Measurements from ENCODE around the gene OBSCN.

DNA sequence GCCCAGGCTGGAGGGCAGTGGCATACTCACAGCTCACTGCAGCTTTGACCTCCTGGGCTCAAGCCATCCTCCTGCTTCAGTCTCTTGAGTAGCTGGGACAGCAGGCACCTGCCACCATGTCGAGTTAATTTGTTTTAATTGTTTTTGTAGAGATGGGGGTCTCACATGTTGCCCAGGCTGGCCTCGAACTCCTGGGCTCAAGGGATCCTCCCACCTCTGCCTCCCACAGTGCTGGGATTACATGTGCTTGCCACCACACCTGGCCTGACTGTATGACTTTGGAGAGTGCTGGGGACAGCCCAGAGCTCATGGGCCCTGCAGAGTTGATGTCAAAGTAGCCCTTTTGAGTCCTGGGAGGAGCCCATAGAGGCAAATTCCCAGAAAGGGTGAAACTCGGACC, 1.8 kb downstream of the OBSCN start:
- TF ChIP-seq PHF5A (CRISPR knock-in tag; IDR thresholded peaks at IDR 0.05; ENCODE audit: low read depth, unreplicated experiment) (no peak), POLR2A (IDR thresholded peaks at IDR 0.05; ENCODE audit: insufficient read depth in 1 of 2, low read depth in 2 of 2, low read length in 2 of 2) (no peak), MEIS1 (CRISPR knock-in tag; IDR thresholded peaks at IDR 0.05; ENCODE audit: borderline replicate concordance) (no peak), TAF1 (CRISPR knock-in tag; IDR thresholded peaks at IDR 0.05) (no peak), MAFK (conservative IDR thresholded peaks at IDR 0.05 in 1 of 2, IDR thresholded peaks at IDR 0.05 in 1 of 2; ENCODE audit: low read length in 2 of 2) (no peak), FOXK2 (IDR thresholded peaks at IDR 0.05) (no peak)
- TF ChIP-seq, protein P1, sequence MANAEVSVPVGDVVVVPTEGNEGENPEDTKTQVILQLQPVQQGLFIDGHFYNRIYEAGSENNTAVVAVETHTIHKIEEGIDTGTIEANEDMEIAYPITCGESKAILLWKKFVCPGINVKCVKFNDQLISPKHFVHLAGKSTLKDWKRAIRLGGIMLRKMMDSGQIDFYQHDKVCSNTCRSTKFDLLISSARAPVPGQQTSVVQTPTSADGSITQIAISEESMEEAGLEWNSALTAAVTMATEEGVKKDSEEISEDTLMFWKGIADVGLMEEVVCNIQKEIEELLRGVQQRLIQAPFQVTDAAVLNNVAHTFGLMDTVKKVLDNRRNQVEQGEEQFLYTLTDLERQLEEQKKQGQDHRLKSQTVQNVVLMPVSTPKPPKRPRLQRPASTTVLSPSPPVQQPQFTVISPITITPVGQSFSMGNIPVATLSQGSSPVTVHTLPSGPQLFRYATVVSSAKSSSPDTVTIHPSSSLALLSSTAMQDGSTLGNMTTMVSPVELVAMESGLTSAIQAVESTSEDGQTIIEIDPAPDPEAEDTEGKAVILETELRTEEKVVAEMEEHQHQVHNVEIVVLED (CRISPR knock-in tag; IDR thresholded peaks at IDR 0.05; ENCODE audit: borderline replicate concordance): no peak
- TF ChIP-seq, protein P2, sequence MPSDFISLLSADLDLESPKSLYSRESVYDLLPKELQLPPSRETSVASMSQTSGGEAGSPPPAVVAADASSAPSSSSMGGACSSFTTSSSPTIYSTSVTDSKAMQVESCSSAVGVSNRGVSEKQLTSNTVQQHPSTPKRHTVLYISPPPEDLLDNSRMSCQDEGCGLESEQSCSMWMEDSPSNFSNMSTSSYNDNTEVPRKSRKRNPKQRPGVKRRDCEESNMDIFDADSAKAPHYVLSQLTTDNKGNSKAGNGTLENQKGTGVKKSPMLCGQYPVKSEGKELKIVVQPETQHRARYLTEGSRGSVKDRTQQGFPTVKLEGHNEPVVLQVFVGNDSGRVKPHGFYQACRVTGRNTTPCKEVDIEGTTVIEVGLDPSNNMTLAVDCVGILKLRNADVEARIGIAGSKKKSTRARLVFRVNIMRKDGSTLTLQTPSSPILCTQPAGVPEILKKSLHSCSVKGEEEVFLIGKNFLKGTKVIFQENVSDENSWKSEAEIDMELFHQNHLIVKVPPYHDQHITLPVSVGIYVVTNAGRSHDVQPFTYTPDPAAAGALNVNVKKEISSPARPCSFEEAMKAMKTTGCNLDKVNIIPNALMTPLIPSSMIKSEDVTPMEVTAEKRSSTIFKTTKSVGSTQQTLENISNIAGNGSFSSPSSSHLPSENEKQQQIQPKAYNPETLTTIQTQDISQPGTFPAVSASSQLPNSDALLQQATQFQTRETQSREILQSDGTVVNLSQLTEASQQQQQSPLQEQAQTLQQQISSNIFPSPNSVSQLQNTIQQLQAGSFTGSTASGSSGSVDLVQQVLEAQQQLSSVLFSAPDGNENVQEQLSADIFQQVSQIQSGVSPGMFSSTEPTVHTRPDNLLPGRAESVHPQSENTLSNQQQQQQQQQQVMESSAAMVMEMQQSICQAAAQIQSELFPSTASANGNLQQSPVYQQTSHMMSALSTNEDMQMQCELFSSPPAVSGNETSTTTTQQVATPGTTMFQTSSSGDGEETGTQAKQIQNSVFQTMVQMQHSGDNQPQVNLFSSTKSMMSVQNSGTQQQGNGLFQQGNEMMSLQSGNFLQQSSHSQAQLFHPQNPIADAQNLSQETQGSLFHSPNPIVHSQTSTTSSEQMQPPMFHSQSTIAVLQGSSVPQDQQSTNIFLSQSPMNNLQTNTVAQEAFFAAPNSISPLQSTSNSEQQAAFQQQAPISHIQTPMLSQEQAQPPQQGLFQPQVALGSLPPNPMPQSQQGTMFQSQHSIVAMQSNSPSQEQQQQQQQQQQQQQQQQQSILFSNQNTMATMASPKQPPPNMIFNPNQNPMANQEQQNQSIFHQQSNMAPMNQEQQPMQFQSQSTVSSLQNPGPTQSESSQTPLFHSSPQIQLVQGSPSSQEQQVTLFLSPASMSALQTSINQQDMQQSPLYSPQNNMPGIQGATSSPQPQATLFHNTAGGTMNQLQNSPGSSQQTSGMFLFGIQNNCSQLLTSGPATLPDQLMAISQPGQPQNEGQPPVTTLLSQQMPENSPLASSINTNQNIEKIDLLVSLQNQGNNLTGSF (CRISPR knock-in tag; IDR thresholded peaks at IDR 0.05): no peak
- TF ChIP-seq, protein P3, sequence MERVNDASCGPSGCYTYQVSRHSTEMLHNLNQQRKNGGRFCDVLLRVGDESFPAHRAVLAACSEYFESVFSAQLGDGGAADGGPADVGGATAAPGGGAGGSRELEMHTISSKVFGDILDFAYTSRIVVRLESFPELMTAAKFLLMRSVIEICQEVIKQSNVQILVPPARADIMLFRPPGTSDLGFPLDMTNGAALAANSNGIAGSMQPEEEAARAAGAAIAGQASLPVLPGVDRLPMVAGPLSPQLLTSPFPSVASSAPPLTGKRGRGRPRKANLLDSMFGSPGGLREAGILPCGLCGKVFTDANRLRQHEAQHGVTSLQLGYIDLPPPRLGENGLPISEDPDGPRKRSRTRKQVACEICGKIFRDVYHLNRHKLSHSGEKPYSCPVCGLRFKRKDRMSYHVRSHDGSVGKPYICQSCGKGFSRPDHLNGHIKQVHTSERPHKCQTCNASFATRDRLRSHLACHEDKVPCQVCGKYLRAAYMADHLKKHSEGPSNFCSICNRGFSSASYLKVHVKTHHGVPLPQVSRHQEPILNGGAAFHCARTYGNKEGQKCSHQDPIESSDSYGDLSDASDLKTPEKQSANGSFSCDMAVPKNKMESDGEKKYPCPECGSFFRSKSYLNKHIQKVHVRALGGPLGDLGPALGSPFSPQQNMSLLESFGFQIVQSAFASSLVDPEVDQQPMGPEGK (CRISPR knock-in tag; IDR thresholded peaks at IDR 0.05): no peak
- TF ChIP-seq, protein P4, sequence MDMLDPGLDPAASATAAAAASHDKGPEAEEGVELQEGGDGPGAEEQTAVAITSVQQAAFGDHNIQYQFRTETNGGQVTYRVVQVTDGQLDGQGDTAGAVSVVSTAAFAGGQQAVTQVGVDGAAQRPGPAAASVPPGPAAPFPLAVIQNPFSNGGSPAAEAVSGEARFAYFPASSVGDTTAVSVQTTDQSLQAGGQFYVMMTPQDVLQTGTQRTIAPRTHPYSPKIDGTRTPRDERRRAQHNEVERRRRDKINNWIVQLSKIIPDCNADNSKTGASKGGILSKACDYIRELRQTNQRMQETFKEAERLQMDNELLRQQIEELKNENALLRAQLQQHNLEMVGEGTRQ (IDR thresholded peaks at IDR 0.05; ENCODE audit: low read depth, low read length): no peak
- TF ChIP-seq, protein P4 (CRISPR knock-in tag; IDR thresholded peaks at IDR 0.05; ENCODE audit: borderline replicate concordance): no peak
- TF ChIP-seq, protein P5, sequence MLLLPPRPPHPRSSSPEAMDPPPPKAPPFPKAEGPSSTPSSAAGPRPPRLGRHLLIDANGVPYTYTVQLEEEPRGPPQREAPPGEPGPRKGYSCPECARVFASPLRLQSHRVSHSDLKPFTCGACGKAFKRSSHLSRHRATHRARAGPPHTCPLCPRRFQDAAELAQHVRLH (CRISPR knock-in tag; IDR thresholded peaks at IDR 0.05; ENCODE audit: borderline replicate concordance, low read depth): no peak
